Measurements from ENCODE around the gene SGSH.

Gene SGSH

DNA sequence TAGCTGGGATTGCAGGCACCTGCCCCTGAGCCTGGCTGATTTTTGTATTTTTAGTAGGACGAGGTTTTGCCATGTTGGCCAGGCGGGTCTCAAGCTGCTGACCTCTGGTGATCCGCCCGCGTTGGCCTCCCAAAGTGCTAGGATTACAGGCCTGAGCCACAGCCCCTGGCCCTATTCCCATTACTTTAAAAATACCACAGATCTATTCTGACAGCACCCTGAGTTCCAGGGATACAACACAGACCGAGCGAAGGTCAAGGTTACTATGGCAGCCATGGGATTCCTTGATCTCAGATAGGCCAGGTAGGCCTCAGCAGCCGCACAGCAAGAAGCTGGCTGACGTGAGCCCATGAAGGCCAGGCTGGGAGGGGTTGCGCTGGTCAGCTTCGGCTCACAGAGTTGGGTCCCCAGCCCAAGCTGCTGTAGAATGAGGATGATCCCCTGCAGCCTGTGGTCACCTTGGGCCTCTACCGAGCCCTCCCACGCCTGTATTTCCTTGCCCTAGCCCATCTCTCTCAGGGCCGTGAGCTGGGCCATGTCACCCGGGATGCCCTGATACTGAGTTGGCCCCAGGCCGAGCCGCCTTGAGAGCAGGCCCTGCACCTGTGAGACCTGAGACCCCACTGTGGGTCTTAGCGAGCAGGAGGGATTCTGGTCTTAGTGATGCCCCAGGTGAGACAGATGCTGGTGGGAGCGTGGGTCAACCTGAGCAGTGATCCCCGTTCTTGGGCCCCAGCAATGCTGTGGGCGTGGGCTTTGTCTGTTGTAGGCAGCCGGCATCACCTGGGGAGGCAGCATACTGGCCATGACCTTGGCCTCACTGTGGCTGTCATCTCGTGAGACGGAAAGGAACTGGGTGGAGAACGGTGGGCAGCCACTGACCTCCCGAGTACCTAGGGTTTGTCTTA lies 23.6 kb upstream of the SGSH start (continued):
- TF ChIP-seq, protein P1, sequence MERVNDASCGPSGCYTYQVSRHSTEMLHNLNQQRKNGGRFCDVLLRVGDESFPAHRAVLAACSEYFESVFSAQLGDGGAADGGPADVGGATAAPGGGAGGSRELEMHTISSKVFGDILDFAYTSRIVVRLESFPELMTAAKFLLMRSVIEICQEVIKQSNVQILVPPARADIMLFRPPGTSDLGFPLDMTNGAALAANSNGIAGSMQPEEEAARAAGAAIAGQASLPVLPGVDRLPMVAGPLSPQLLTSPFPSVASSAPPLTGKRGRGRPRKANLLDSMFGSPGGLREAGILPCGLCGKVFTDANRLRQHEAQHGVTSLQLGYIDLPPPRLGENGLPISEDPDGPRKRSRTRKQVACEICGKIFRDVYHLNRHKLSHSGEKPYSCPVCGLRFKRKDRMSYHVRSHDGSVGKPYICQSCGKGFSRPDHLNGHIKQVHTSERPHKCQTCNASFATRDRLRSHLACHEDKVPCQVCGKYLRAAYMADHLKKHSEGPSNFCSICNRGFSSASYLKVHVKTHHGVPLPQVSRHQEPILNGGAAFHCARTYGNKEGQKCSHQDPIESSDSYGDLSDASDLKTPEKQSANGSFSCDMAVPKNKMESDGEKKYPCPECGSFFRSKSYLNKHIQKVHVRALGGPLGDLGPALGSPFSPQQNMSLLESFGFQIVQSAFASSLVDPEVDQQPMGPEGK (CRISPR knock-in tag; IDR thresholded peaks at IDR 0.05; ENCODE audit: borderline replicate concordance): no peak

DNA sequence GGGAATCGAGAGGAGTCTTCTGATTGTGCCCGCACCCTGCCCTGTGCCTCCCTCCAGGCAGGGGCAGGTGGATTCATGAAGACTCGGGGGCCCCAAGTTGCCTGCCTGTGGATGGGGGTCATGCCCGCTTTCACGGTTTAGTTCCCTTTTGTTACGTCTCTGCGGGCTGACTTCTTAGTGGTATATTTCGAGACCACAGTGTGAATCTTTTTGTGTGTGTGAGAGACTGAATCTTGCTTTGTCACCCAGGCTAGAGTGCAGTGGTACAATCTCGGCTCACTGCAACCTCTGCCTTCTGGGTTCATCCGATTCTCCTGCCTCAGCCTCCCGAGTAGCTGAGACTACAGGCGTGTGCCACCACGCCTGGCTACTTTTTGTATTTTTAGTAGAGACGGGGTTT lies 22.4 kb upstream of the SGSH start:
- no peak for ATAC-seq
- TF ChIP-seq OSR1 (CRISPR knock-in tag; IDR thresholded peaks at IDR 0.05) (no peak), ESRRG (CRISPR knock-in tag; IDR thresholded peaks at IDR 0.05) (no peak), RARB (CRISPR knock-in tag; IDR thresholded peaks at IDR 0.05) (no peak), SNAI2 (CRISPR knock-in tag; IDR thresholded peaks at IDR 0.05) (no peak), TCF4 (CRISPR knock-in tag; IDR thresholded peaks at IDR 0.05; ENCODE audit: borderline replicate concordance) (no peak), GLIS3 (CRISPR knock-in tag; IDR thresholded peaks at IDR 0.05) (no peak), ZNF70 (CRISPR knock-in tag; IDR thresholded peaks at IDR 0.05) (no peak), ZC3H10 (CRISPR knock-in tag; IDR thresholded peaks at IDR 0.05) (no peak), CSDC2 (CRISPR knock-in tag; IDR thresholded peaks at IDR 0.05) (no peak), ZNF8 (CRISPR knock-in tag; IDR thresholded peaks at IDR 0.05) (no peak), TOX (CRISPR knock-in tag; IDR thresholded peaks at IDR 0.05; ENCODE audit: borderline replicate concordance) (no peak), ZFP3 (CRISPR knock-in tag; IDR thresholded peaks at IDR 0.05) (no peak), ZFP30 (CRISPR knock-in tag; IDR thresholded peaks at IDR 0.05) (no peak), PPARA (CRISPR knock-in tag; IDR thresholded peaks at IDR 0.05; ENCODE audit: borderline replicate concordance) (no peak), ISL1 (CRISPR knock-in tag; IDR thresholded peaks at IDR 0.05) (no peak), ARNTL (CRISPR knock-in tag; IDR thresholded peaks at IDR 0.05; ENCODE audit: borderline replicate concordance, low read depth) (no peak)
- TF ChIP-seq, protein P2, sequence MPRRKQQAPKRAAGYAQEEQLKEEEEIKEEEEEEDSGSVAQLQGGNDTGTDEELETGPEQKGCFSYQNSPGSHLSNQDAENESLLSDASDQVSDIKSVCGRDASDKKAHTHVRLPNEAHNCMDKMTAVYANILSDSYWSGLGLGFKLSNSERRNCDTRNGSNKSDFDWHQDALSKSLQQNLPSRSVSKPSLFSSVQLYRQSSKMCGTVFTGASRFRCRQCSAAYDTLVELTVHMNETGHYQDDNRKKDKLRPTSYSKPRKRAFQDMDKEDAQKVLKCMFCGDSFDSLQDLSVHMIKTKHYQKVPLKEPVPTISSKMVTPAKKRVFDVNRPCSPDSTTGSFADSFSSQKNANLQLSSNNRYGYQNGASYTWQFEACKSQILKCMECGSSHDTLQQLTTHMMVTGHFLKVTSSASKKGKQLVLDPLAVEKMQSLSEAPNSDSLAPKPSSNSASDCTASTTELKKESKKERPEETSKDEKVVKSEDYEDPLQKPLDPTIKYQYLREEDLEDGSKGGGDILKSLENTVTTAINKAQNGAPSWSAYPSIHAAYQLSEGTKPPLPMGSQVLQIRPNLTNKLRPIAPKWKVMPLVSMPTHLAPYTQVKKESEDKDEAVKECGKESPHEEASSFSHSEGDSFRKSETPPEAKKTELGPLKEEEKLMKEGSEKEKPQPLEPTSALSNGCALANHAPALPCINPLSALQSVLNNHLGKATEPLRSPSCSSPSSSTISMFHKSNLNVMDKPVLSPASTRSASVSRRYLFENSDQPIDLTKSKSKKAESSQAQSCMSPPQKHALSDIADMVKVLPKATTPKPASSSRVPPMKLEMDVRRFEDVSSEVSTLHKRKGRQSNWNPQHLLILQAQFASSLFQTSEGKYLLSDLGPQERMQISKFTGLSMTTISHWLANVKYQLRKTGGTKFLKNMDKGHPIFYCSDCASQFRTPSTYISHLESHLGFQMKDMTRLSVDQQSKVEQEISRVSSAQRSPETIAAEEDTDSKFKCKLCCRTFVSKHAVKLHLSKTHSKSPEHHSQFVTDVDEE (CRISPR knock-in tag; IDR thresholded peaks at IDR 0.05): no peak
- TF ChIP-seq, protein P3, sequence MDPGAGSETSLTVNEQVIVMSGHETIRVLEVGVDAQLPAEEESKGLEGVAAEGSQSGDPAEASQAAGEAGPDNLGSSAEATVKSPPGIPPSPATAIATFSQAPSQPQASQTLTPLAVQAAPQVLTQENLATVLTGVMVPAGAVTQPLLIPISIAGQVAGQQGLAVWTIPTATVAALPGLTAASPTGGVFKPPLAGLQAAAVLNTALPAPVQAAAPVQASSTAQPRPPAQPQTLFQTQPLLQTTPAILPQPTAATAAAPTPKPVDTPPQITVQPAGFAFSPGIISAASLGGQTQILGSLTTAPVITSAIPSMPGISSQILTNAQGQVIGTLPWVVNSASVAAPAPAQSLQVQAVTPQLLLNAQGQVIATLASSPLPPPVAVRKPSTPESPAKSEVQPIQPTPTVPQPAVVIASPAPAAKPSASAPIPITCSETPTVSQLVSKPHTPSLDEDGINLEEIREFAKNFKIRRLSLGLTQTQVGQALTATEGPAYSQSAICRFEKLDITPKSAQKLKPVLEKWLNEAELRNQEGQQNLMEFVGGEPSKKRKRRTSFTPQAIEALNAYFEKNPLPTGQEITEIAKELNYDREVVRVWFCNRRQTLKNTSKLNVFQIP (CRISPR knock-in tag; IDR thresholded peaks at IDR 0.05; ENCODE audit: borderline replicate concordance, low read depth): no peak
- TF ChIP-seq, protein P4, sequence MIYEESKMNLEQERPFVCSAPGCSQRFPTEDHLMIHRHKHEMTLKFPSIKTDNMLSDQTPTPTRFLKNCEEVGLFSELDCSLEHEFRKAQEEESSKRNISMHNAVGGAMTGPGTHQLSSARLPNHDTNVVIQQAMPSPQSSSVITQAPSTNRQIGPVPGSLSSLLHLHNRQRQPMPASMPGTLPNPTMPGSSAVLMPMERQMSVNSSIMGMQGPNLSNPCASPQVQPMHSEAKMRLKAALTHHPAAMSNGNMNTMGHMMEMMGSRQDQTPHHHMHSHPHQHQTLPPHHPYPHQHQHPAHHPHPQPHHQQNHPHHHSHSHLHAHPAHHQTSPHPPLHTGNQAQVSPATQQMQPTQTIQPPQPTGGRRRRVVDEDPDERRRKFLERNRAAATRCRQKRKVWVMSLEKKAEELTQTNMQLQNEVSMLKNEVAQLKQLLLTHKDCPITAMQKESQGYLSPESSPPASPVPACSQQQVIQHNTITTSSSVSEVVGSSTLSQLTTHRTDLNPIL (CRISPR knock-in tag; IDR thresholded peaks at IDR 0.05; ENCODE audit: low read depth): no peak
- TF ChIP-seq, protein P5, sequence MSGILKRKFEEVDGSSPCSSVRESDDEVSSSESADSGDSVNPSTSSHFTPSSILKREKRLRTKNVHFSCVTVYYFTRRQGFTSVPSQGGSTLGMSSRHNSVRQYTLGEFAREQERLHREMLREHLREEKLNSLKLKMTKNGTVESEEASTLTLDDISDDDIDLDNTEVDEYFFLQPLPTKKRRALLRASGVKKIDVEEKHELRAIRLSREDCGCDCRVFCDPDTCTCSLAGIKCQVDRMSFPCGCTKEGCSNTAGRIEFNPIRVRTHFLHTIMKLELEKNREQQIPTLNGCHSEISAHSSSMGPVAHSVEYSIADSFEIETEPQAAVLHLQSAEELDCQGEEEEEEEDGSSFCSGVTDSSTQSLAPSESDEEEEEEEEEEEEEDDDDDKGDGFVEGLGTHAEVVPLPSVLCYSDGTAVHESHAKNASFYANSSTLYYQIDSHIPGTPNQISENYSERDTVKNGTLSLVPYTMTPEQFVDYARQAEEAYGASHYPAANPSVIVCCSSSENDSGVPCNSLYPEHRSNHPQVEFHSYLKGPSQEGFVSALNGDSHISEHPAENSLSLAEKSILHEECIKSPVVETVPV (CRISPR knock-in tag; IDR thresholded peaks at IDR 0.05): no peak

DNA sequence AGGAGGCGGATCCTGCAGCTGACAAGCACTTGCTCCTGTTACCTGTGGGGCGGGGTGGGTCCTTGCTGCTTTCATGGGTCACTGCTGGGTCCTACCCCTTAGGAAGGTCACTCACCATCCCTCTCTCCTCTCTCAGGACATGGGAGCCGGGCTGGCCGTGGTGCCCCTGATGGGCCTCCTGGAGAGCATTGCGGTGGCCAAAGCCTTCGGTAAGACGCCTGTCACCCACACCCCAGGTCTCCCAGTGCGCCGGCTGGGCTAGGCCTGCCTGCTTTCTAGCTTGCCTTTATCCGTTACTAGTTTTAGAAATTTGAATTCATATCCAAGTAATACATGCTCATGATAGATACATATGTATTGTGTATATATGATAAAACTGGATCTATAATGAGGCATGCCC lies 17.3 kb upstream of the SGSH start:
- no peak for ATAC-seq
- no peak for TF ChIP-seq TOX (CRISPR knock-in tag; IDR thresholded peaks at IDR 0.05; ENCODE audit: borderline replicate concordance)
- no peak for TF ChIP-seq ESRRG (CRISPR knock-in tag; IDR thresholded peaks at IDR 0.05)
- TF ChIP-seq, protein P4 (CRISPR knock-in tag; IDR thresholded peaks at IDR 0.05; ENCODE audit: low read depth): no peak
- TF ChIP-seq ZC3H10 (CRISPR knock-in tag; IDR thresholded peaks at IDR 0.05): no peak
- TF ChIP-seq ISL1 (CRISPR knock-in tag; IDR thresholded peaks at IDR 0.05): no peak
- TF ChIP-seq, protein P3 (CRISPR knock-in tag; IDR thresholded peaks at IDR 0.05; ENCODE audit: borderline replicate concordance, low read depth): no peak
- TF ChIP-seq, protein P2 (CRISPR knock-in tag; IDR thresholded peaks at IDR 0.05): no peak
- no peak for TF ChIP-seq ZFP30 (CRISPR knock-in tag; IDR thresholded peaks at IDR 0.05)
- no peak for TF ChIP-seq CSDC2 (CRISPR knock-in tag; IDR thresholded peaks at IDR 0.05)
- TF ChIP-seq SNAI2 (CRISPR knock-in tag; IDR thresholded peaks at IDR 0.05): no peak
- TF ChIP-seq RARB (CRISPR knock-in tag; IDR thresholded peaks at IDR 0.05): no peak

Data from SK-N-SH treated with all-trans-retinoic acid at 6 μM for 48 hours (cell line).